IMR-90 (cell line): Measurements from ENCODE around the gene VSX2. TPM values are rescaled to one million over a fixed set of nuclear protein-coding genes. Genes with fewer than 3 reads are reported as not detected.

Experiments
- ATAC-seq: fragments of 200-7000 bp; cut with Tn5 transposase; 2 replicates; pipeline ENCODE4 v1.9.1; 2020; ENCODE audit warnings: low read depth, mild to moderate bottlenecking, moderate library complexity
- BruUV-seq: library from RNA; stranded (reverse); fragments of 400-500 nt; replicated peaks from 2 replicates; lab custom pipeline; 2021; lab: Mats Ljungman, UMichigan
- CTCF ChIA-PET: fragments of 300-600 bp; formaldehyde crosslinking; extraction: SDS; loops from one replicate; lab custom pipeline; 2021; ENCODE audit warnings: antibody characterized with exemption; lab: Yijun Ruan, JAX
- POLR2A ChIA-PET: fragments of 300-600 bp; sonication (Branson Sonifier 250); formaldehyde crosslinking; loops from one replicate; lab custom pipeline; 2022; ENCODE audit warnings: antibody characterized with exemption; ENCODE audit not compliant: unreplicated experiment; lab: Charles Lee
- DNase-seq: peaks from one replicate; pipeline ENCODE4 v3.0.0; 2013
- H2AFZ ChIP-seq: replicated peaks from 2 replicates; pipeline ENCODE3; 2013; ENCODE audit warnings: low read length, mild to moderate bottlenecking; ENCODE audit not compliant: poor library complexity
- H2AK5ac ChIP-seq: 2 replicates; pipeline ENCODE4 v1.6.1; 2013; ENCODE audit warnings: low read depth, low read length, inconsistent platforms
- H2AK9ac ChIP-seq: replicated peaks from 2 replicates; pipeline ENCODE3; 2013; ENCODE audit warnings: mild to moderate bottlenecking, low read depth, low read length, moderate library complexity; ENCODE audit not compliant: poor library complexity
- H2BK120ac ChIP-seq: 2 replicates; pipeline ENCODE4 v1.6.1; 2013; ENCODE audit warnings: low read depth, low read length, inconsistent platforms
- H2BK15ac ChIP-seq: 3 replicates; pipeline ENCODE4 v1.6.1; 2013; ENCODE audit warnings: low read depth, low read length, inconsistent platforms
- H2BK20ac ChIP-seq: 2 replicates; pipeline ENCODE4 v1.6.1; 2013; ENCODE audit warnings: low read depth, mild to moderate bottlenecking, inconsistent platforms, low read length, moderate library complexity
- H2BK5ac ChIP-seq: 2 replicates; pipeline ENCODE4 v1.6.1; 2013; ENCODE audit warnings: mild to moderate bottlenecking, low read depth, low read length, inconsistent platforms; ENCODE audit not compliant: poor library complexity, severe bottlenecking
- H3K14ac ChIP-seq: replicated peaks from 2 replicates; pipeline ENCODE4 v1.6.1; 2013; ENCODE audit warnings: low read depth, low read length, inconsistent platforms
- H3K18ac ChIP-seq: 2 replicates; pipeline ENCODE4 v1.6.1; 2013; ENCODE audit warnings: low read depth, low read length, control low read depth
- H3K23ac ChIP-seq: 2 replicates; pipeline ENCODE4 v1.6.1; 2013; ENCODE audit warnings: low read depth, low read length, inconsistent platforms
- H3K27ac ChIP-seq: 2 replicates; pipeline ENCODE4 v1.5.1; 2013; ENCODE audit warnings: mild to moderate bottlenecking, control low read depth, low read length; ENCODE audit not compliant: insufficient read depth
- H3K27me3 ChIP-seq: 2 replicates; pipeline ENCODE4 v1.6.1; 2013; ENCODE audit warnings: low read length; ENCODE audit not compliant: control insufficient read depth, insufficient read depth
- H3K36me3 ChIP-seq: 2 replicates; pipeline ENCODE4 v1.6.1; 2013; ENCODE audit warnings: low read length, mixed read lengths; ENCODE audit not compliant: control insufficient read depth, insufficient read depth
- H3K4ac ChIP-seq: 2 replicates; pipeline ENCODE4 v1.6.1; 2013; ENCODE audit warnings: low read depth, low read length, inconsistent platforms
- H3K4me1 ChIP-seq: 2 replicates; pipeline ENCODE4 v1.6.1; 2013; ENCODE audit warnings: low read length, mixed read lengths; ENCODE audit not compliant: control insufficient read depth, insufficient read depth
- H3K4me2 ChIP-seq: 2 replicates; pipeline ENCODE4 v1.6.1; 2013; ENCODE audit warnings: low read depth, mild to moderate bottlenecking, control low read depth, low read length, moderate library complexity
- H3K4me3 ChIP-seq: 2 replicates; pipeline ENCODE4 v1.5.1; 2013; ENCODE audit warnings: low read depth, mild to moderate bottlenecking, control low read depth, low read length, moderate library complexity; ENCODE audit not compliant: insufficient read depth
- H3K56ac ChIP-seq: 2 replicates; pipeline ENCODE4 v1.6.1; 2013; ENCODE audit warnings: low read length, inconsistent platforms; ENCODE audit not compliant: insufficient read depth; ENCODE audit errors: extremely low read depth
- H3K79me1 ChIP-seq, 2 experiments: 2 replicates each; pipeline ENCODE4 v1.6.1; 2013; ENCODE audit warnings: low read length in 2 of 2, inconsistent platforms in 1 of 2, low read depth in 1 of 2
- H3K9ac ChIP-seq: 2 replicates; pipeline ENCODE4 v1.6.1; 2013; ENCODE audit warnings: low read depth, low read length, control low read depth
- H3K9me1 ChIP-seq: 2 replicates; pipeline ENCODE4 v1.6.1; 2013; ENCODE audit warnings: low read length, inconsistent platforms; ENCODE audit not compliant: insufficient read depth
- H3K9me3 ChIP-seq: 2 replicates; pipeline ENCODE4 v1.6.1; 2013; ENCODE audit warnings: low read length; ENCODE audit not compliant: control insufficient read depth, insufficient read depth
- H4K20me1 ChIP-seq: 2 replicates; pipeline ENCODE4 v1.6.1; 2013; ENCODE audit warnings: low read length, inconsistent platforms; ENCODE audit not compliant: insufficient read depth
- H4K5ac ChIP-seq: 2 replicates; pipeline ENCODE4 v1.6.1; 2013; ENCODE audit warnings: mild to moderate bottlenecking, low read depth, low read length, control low read depth
- H4K8ac ChIP-seq, 2 experiments: 2 replicates each; pipeline ENCODE4 v1.6.1; 2013; ENCODE audit warnings: low read depth in 2 of 2, low read length in 2 of 2, control low read depth in 1 of 2, inconsistent platforms in 1 of 2
- H4K91ac ChIP-seq: 2 replicates; pipeline ENCODE4 v1.6.1; 2013; ENCODE audit warnings: low read depth, low read length, inconsistent platforms; ENCODE audit not compliant: insufficient read depth
- CEBPB ChIP-seq: IDR thresholded peaks from 2 replicates; pipeline ENCODE4 v1.6.1; 2012; ENCODE audit warnings: low read depth, low read length, improper control_type of control experiment
- FOS ChIP-seq: fragments of 150-350 bp; IDR thresholded peaks from 2 replicates; pipeline ENCODE4 v1.6.1; 2016; ENCODE audit warnings: low read depth, low read length
- NFE2L2 ChIP-seq: fragments of 150-350 bp; IDR thresholded peaks from 2 replicates; pipeline ENCODE4 v1.6.1; 2016; ENCODE audit warnings: low read depth, mild to moderate bottlenecking, low read length
- RAD21 ChIP-seq: IDR thresholded peaks from 2 replicates; pipeline ENCODE4 v1.6.1; 2012; ENCODE audit warnings: low read length, improper control_type of control experiment
- whole genome bisulfite sequencing, 2 experiments: methylation state at CpG; one replicate each; pipeline versions ENCODE4 v1.1.5 to v1.1.7; 2013; ENCODE audit warnings: missing lambda C conversion rate in 2 of 2; ENCODE audit not compliant: insufficient read length in 1 of 2; ENCODE audit errors: extremely low coverage in 2 of 2; 5-methylcytosine and 5-hydroxymethylcytosine counted together
- dilution Hi-C: fragments of 300-500 bp; cut with HindIII; formaldehyde crosslinking; loops from one replicate; pipeline ENCODE4 v1.14.3; 2018; ENCODE audit warnings: low sequenced_read_pairs; ENCODE audit not compliant: unreplicated experiment
- in situ Hi-C: fragments of 300-500 bp; cut with MboI; formaldehyde crosslinking; loops from 3 replicates; pipeline ENCODE4 v1.14.3; 2019; ENCODE audit warnings: low sequenced_read_pairs, inconsistent platforms, mixed read lengths
- intact Hi-C: fragments of 100-400 bp; cut with micrococcal nuclease; formaldehyde crosslinking; loops from 2 replicates; pipeline ENCODE4 v1.10.0; 2022
- polyA plus RNA-seq, 3 experiments: library from polyadenylated mRNA; depleted of rRNA; stranded (reverse); fragments of >200 nt; gene quantifications; 2 replicates each; pipeline ENCODE4 v1.2.3, GENCODE V29; 2012; ENCODE audit warnings: low replicate concordance in 1 of 3
- total RNA-seq: library from RNA; depleted of rRNA; stranded (reverse); fragments of >200 nt; gene quantifications from 2 replicates; pipeline ENCODE4 v1.2.3, GENCODE V29; 2012
- TF ChIP-seq, protein P1 (sequence below): fragments of 150-350 bp; IDR thresholded peaks from 2 replicates; pipeline ENCODE4 v1.6.1; 2017; ENCODE audit warnings: mild to moderate bottlenecking, antibody characterized with exemption, low read length, low read depth

The VSX2 gene
- total and polyA plus RNA-seq, 2 of the 4 experiments (the other 2 are of a cell fraction): not detected

DNA sequence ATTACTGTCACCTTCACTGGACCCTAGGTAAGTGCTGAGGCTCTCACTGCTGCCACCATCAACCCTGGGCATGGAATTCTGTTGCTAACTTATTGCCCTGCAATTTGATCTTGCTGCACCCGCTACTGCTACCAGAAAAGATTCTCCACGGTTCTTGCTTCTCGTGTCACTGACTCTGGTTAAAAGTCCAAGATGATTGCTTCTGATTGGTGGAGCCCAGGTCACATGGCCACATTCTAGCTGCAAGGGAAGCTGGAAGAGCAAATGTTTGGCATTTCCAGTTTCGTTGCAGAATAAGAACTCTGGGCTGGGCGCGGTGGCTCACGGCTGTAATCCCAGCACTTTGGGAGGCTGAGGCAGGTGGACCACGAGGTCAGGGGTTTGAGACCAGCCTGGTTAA is 7.5 kb upstream of the VSX2 start:
- no peak overlapping the region for H3K4me3 ChIP-seq
- H4K5ac ChIP-seq: no peak overlapping the region
- H3K79me1 ChIP-seq: no peaks in the 10 kb centered on the region
- H3K9me3 ChIP-seq: peaks cover 4% of the 10 kb centered on the region
- no peak overlapping the region for H3K4ac ChIP-seq
- POLR2A ChIA-PET: no interaction called here
- no peak overlapping the region for H2AK5ac ChIP-seq
- no peak overlapping the region for H2BK120ac ChIP-seq
- H2BK15ac ChIP-seq: no peak overlapping the region
- no peak overlapping the region for H3K56ac ChIP-seq
- H3K14ac ChIP-seq: no peak overlapping the region
- CTCF ChIA-PET: interaction anchor here (0.6 kb wide), 1 partner anchor 53 kb away, joined by 4 read pairs; no protein-coding TSS in a partner anchor
- 78% methylated on average over 3 of the region's 8 CpGs; no CpG with 5 or more reads in 1 of the 2 experiments for WGBS, 2 experiments
- no peak overlapping the region for H3K18ac ChIP-seq
- no peak overlapping the region for H3K9ac ChIP-seq
- H4K8ac ChIP-seq: no peak overlapping the region
- dilution Hi-C loops: no loop called here
- no peak overlapping the region for H2AFZ ChIP-seq
- no peak overlapping the region for H3K27ac ChIP-seq
- intact Hi-C loops: no loop called here
- H3K27me3 ChIP-seq: peaks cover 55% of the 10 kb centered on the region
- no peaks in the 10 kb centered on the region for H3K4me1 ChIP-seq
- no peaks in the 10 kb centered on the region for H4K20me1 ChIP-seq
- no peak overlapping the region for H2BK20ac ChIP-seq
- no peak overlapping the region for H4K91ac ChIP-seq
- H3K36me3 ChIP-seq: no peaks in the 10 kb centered on the region
- no peak overlapping the region for H2AK9ac ChIP-seq
- BruUV-seq: no TSS peak
- in situ Hi-C loops: no loop called here
- TF ChIP-seq NFE2L2: no peak
- no peak for TF ChIP-seq RAD21
- TF ChIP-seq FOS: no peak
- no peak for TF ChIP-seq CEBPB
- TF ChIP-seq, protein P1, sequence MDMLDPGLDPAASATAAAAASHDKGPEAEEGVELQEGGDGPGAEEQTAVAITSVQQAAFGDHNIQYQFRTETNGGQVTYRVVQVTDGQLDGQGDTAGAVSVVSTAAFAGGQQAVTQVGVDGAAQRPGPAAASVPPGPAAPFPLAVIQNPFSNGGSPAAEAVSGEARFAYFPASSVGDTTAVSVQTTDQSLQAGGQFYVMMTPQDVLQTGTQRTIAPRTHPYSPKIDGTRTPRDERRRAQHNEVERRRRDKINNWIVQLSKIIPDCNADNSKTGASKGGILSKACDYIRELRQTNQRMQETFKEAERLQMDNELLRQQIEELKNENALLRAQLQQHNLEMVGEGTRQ: peak; percentile 46; the same call in 1 of the 2 replicates
- no peak for ATAC-seq
- H3K9me1 ChIP-seq: no peaks in the 10 kb centered on the region
- H2BK5ac ChIP-seq: no peak overlapping the region
- H3K23ac ChIP-seq: no peak overlapping the region
- DNase-seq: no peak
- no peak overlapping the region for H3K4me2 ChIP-seq
